Measurements from ENCODE around the gene SRSF9. TPM values are rescaled to one million over a fixed set of nuclear protein-coding genes. Genes with fewer than 3 reads are reported as not detected.

SRSF9 gene
- total RNA-seq, 1 experiment from 2014 or later = 302 TPM

DNA sequence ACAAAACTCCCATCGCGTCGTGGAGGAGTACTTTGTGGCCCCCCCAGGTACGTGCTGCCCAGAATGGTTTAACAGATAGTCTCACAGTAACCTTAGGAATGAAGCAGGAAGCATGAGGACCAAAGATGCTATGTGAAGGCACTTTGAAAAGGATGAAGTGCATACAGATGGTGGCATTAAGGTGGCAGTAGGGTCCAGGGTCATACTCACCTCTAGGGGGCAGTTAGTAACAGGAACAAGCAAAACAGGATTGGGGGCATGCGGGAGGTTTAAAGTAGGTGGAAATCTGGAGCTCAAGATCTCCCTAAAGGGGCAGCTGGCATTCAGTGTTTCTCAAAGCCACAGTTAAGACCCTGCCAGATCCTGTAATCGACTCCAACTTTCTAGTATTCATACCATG lies 12.4 kb downstream of the SRSF9 start:
- H3K18ac ChIP-seq (ENCODE audit: insufficient read length, low read depth, low read length) = no peak overlapping the region
- DNase-seq = peak; percentile 65
- H2AK5ac ChIP-seq (ENCODE audit: insufficient read length, low read length) = no peak overlapping the region
- H2BK15ac ChIP-seq (ENCODE audit: low read depth, low read length) = no peak overlapping the region
- H4K8ac ChIP-seq (replicated peaks; ENCODE audit: insufficient read length, low read depth, low read length) = no peak overlapping the region
- no peak overlapping the region for H3K4me2 ChIP-seq (ENCODE audit: insufficient read depth, insufficient read length, low read length)
- H3K4ac ChIP-seq (ENCODE audit: low read depth, low read length) = no peak overlapping the region
- H3K56ac ChIP-seq (ENCODE audit: insufficient read length, low read depth, low read length) = no peak overlapping the region
- no peaks in the 10 kb centered on the region for H3K79me2 ChIP-seq (ENCODE audit: insufficient read depth, low read length)
- H2BK5ac ChIP-seq (ENCODE audit: insufficient read length, low read length) = no peak overlapping the region
- H3K27ac Mint-ChIP-seq = peak overlapping the region in 2 of 3 experiments; percentile 37 to 63; a peak in 2 of 7 replicates
- H3K79me1 ChIP-seq (ENCODE audit: insufficient read depth, low read depth, low read length, poor library complexity, severe bottlenecking) = no peaks in the 10 kb centered on the region
- no peak overlapping the region for H3K14ac ChIP-seq (ENCODE audit: insufficient read depth, low read length)
- H2BK20ac ChIP-seq (ENCODE audit: low read depth, low read length, poor library complexity, severe bottlenecking) = no peak overlapping the region
- H3K4me3 Mint-ChIP-seq = no peak overlapping the region
- no peak overlapping the region for H2AFZ ChIP-seq (ENCODE audit: low read length)
- H3K27me3 Mint-ChIP-seq (ENCODE audit: low read depth) = no peaks in the 10 kb centered on the region
- H4K91ac ChIP-seq (ENCODE audit: insufficient read length, low read depth, low read length) = no peak overlapping the region
- WGBS (ENCODE audit: extremely low coverage, insufficient read length, low lambda C conversion rate) = no CpG with 5 or more reads among the region's 6 CpGs
- peaks cover 41 to 87% (median 63%) of the 10 kb centered on the region in 3 experiments; a peak in 6 of 7 replicates for H3K36me3 Mint-ChIP-seq (ENCODE audit: insufficient read depth in 1 of 3, low read depth in 3 of 3)
- no peaks in the 10 kb centered on the region for H3K4me1 Mint-ChIP-seq
- H3K9me3 Mint-ChIP-seq = no peaks in the 10 kb centered on the region
- no peaks in the 10 kb centered on the region for H3K4me1 ChIP-seq (ENCODE audit: insufficient read depth, low read length)
- H2BK120ac ChIP-seq (ENCODE audit: low read depth, low read length, poor library complexity, severe bottlenecking) = no peak overlapping the region
- H4K5ac ChIP-seq (ENCODE audit: insufficient read length, low read depth, low read length) = no peak overlapping the region
- H3K23ac ChIP-seq (ENCODE audit: insufficient read length, low read depth, low read length) = no peak overlapping the region
- H2BK12ac ChIP-seq (ENCODE audit: insufficient read length, low read depth, low read length) = no peak overlapping the region
- TF ChIP-seq, protein P1, sequence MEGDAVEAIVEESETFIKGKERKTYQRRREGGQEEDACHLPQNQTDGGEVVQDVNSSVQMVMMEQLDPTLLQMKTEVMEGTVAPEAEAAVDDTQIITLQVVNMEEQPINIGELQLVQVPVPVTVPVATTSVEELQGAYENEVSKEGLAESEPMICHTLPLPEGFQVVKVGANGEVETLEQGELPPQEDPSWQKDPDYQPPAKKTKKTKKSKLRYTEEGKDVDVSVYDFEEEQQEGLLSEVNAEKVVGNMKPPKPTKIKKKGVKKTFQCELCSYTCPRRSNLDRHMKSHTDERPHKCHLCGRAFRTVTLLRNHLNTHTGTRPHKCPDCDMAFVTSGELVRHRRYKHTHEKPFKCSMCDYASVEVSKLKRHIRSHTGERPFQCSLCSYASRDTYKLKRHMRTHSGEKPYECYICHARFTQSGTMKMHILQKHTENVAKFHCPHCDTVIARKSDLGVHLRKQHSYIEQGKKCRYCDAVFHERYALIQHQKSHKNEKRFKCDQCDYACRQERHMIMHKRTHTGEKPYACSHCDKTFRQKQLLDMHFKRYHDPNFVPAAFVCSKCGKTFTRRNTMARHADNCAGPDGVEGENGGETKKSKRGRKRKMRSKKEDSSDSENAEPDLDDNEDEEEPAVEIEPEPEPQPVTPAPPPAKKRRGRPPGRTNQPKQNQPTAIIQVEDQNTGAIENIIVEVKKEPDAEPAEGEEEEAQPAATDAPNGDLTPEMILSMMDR (conservative IDR thresholded peaks at IDR 0.05) = peak; percentile 71
- H3K9me3 ChIP-seq (ENCODE audit: control insufficient read depth, low read depth, low read length) = no peaks in the 10 kb centered on the region
- H3K27me3 ChIP-seq (ENCODE audit: insufficient read depth, low read length) = no peaks in the 10 kb centered on the region
- H3K9ac ChIP-seq (ENCODE audit: extremely low read depth, insufficient read length, low read length) = no peak overlapping the region
- no peak overlapping the region for H3K27ac ChIP-seq (ENCODE audit: insufficient read length, low read depth, low read length)
- H3K23me2 ChIP-seq (ENCODE audit: insufficient read length, low read depth, low read length, poor library complexity, severe bottlenecking) = no peaks in the 10 kb centered on the region
- H4K20me1 ChIP-seq (ENCODE audit: control insufficient read depth, insufficient read depth, insufficient read length) = no peaks in the 10 kb centered on the region
- no peak overlapping the region for H3T11ph ChIP-seq (ENCODE audit: low read length)

All from H9 (cell line).